ENCODE results near the gene LRRC37B. TPM values are rescaled to one million over a fixed set of nuclear protein-coding genes. Genes with fewer than 3 reads are reported as not detected.

LRRC37B gene
- total and polyA plus RNA-seq, 4 donors = 1.5 to 5.9 (median 4.5) TPM

DNA sequence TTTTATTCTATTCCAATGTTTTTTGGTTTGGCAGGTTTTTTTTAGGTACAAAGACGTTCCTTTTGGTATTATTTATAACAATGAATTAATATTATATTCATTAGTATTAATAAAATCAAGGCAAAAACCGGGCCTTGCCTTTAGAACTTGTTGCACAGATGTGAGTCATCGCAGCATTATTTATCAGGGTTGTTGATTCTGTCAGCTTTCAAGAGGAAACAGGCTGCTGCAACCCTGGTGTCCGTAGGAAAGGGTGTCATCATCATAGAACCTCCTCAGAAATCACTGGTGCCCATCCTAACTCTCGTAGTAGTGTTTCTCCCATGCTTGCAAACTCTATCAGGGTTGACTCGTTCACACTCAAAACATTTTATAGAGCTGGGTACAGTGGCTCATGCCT, 10.2 kb upstream of the LRRC37B start (continued):
- no peak for TF ChIP-seq SP1 (IDR thresholded peaks at IDR 0.05)
- TF ChIP-seq RXRA (IDR thresholded peaks at IDR 0.05) = no peak

DNA sequence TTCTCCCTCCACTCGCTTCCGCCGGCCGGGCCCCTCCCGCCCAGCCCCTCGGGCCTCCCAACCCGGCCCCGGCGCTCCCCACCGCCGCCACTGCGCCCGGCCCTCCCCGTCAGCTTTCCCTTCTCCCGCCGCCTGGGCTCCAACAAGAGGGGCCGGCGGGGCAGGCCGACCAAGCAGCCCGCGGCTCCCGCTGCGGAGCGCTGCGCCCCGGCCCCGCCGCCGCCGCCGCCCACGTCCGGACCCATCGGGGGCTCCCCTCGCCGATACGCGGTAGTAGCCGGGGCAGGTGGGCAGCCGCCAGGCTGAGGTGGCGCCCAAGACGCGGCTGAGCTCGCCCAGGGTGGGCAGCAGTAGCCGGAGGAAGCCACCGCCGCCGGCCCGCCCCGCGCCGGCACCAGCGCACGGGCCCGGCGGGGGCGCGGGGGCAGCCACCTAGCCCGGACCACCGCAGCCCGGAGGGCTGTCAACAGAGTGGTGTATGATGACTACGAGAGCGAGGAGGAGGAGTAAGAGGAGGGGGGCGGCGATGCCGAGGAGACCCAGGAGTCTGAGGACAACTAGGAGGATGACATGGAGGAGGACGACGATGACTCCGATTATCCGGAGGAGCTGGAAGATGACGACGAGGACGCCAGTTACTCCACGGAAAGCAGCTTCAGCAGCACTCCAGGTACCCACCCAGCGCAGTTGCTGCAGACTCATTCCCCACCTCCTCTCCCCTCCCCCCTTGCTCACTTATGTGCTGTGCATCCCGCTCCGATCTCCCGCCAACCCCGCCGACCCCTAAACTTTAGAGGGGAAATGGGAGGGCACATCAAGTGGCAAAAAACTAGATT, 498 bp downstream of the LRRC37B start:
- TF ChIP-seq RAD21 (IDR thresholded peaks at IDR 0.05) = no peak
- no peak for TF ChIP-seq YY1 (IDR thresholded peaks at IDR 0.05)
- TF ChIP-seq HNF4A (conservative IDR thresholded peaks at IDR 0.05) = no peak
- TF ChIP-seq, protein P1, sequence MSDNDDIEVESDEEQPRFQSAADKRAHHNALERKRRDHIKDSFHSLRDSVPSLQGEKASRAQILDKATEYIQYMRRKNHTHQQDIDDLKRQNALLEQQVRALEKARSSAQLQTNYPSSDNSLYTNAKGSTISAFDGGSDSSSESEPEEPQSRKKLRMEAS (IDR thresholded peaks at IDR 0.05) = no peak
- TF ChIP-seq FOXA1 (IDR thresholded peaks at IDR 0.05) = no peak
- no peak for TF ChIP-seq JUND (IDR thresholded peaks at IDR 0.05)
- TF ChIP-seq RXRA (IDR thresholded peaks at IDR 0.05) = no peak
- no peak for TF ChIP-seq SP1 (IDR thresholded peaks at IDR 0.05)
- TF ChIP-seq FOXA2 (IDR thresholded peaks at IDR 0.05) = no peak
- TF ChIP-seq, protein P2, sequence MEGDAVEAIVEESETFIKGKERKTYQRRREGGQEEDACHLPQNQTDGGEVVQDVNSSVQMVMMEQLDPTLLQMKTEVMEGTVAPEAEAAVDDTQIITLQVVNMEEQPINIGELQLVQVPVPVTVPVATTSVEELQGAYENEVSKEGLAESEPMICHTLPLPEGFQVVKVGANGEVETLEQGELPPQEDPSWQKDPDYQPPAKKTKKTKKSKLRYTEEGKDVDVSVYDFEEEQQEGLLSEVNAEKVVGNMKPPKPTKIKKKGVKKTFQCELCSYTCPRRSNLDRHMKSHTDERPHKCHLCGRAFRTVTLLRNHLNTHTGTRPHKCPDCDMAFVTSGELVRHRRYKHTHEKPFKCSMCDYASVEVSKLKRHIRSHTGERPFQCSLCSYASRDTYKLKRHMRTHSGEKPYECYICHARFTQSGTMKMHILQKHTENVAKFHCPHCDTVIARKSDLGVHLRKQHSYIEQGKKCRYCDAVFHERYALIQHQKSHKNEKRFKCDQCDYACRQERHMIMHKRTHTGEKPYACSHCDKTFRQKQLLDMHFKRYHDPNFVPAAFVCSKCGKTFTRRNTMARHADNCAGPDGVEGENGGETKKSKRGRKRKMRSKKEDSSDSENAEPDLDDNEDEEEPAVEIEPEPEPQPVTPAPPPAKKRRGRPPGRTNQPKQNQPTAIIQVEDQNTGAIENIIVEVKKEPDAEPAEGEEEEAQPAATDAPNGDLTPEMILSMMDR (IDR thresholded peaks at IDR 0.05; ENCODE audit: low read depth, low read length, missing input control) = no peak
- no peak for TF ChIP-seq HNF4G (IDR thresholded peaks at IDR 0.05)
- TF ChIP-seq TAF1 (conservative IDR thresholded peaks at IDR 0.05) = no peak
- TF ChIP-seq, protein P3, sequence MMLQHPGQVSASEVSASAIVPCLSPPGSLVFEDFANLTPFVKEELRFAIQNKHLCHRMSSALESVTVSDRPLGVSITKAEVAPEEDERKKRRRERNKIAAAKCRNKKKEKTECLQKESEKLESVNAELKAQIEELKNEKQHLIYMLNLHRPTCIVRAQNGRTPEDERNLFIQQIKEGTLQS (IDR thresholded peaks at IDR 0.05) = no peak
- TF ChIP-seq, protein P4, sequence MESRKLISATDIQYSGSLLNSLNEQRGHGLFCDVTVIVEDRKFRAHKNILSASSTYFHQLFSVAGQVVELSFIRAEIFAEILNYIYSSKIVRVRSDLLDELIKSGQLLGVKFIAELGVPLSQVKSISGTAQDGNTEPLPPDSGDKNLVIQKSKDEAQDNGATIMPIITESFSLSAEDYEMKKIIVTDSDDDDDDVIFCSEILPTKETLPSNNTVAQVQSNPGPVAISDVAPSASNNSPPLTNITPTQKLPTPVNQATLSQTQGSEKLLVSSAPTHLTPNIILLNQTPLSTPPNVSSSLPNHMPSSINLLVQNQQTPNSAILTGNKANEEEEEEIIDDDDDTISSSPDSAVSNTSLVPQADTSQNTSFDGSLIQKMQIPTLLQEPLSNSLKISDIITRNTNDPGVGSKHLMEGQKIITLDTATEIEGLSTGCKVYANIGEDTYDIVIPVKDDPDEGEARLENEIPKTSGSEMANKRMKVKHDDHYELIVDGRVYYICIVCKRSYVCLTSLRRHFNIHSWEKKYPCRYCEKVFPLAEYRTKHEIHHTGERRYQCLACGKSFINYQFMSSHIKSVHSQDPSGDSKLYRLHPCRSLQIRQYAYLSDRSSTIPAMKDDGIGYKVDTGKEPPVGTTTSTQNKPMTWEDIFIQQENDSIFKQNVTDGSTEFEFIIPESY (IDR thresholded peaks at IDR 0.05) = no peak
- TF ChIP-seq GABPA (IDR thresholded peaks at IDR 0.05 in 1 of 2, conservative IDR thresholded peaks at IDR 0.05 in 1 of 2) = no peak
- TF ChIP-seq, protein P5, sequence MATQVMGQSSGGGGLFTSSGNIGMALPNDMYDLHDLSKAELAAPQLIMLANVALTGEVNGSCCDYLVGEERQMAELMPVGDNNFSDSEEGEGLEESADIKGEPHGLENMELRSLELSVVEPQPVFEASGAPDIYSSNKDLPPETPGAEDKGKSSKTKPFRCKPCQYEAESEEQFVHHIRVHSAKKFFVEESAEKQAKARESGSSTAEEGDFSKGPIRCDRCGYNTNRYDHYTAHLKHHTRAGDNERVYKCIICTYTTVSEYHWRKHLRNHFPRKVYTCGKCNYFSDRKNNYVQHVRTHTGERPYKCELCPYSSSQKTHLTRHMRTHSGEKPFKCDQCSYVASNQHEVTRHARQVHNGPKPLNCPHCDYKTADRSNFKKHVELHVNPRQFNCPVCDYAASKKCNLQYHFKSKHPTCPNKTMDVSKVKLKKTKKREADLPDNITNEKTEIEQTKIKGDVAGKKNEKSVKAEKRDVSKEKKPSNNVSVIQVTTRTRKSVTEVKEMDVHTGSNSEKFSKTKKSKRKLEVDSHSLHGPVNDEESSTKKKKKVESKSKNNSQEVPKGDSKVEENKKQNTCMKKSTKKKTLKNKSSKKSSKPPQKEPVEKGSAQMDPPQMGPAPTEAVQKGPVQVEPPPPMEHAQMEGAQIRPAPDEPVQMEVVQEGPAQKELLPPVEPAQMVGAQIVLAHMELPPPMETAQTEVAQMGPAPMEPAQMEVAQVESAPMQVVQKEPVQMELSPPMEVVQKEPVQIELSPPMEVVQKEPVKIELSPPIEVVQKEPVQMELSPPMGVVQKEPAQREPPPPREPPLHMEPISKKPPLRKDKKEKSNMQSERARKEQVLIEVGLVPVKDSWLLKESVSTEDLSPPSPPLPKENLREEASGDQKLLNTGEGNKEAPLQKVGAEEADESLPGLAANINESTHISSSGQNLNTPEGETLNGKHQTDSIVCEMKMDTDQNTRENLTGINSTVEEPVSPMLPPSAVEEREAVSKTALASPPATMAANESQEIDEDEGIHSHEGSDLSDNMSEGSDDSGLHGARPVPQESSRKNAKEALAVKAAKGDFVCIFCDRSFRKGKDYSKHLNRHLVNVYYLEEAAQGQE (IDR thresholded peaks at IDR 0.05) = no peak
- no peak for TF ChIP-seq EGR1 (IDR thresholded peaks at IDR 0.05; ENCODE audit: low read depth in 2 of 2)
- peak overlapping the region; percentile 55 to 82 (median 71) for H3K4me3 ChIP-seq (ENCODE audit: low read depth in 1 of 3, low read length in 3 of 3)
- H3K4me1 ChIP-seq (ENCODE audit: control insufficient read depth in 4 of 4, insufficient read depth in 4 of 4, low read length in 3 of 4) = peaks cover 0 to 11% (median 10%) of the 10 kb centered on the region in 4 donors
- peak overlapping the region; percentile 8 to 18 for H3K9ac ChIP-seq (ENCODE audit: low read depth in 1 of 2, low read length in 2 of 2)
- DNase-seq (ENCODE audit: low spot score) = peak; percentile 54
- WGBS = under 1% methylated on average over 80 of the region's 80 CpGs
- H3K27ac ChIP-seq (ENCODE audit: low read depth in 1 of 2, low read length in 2 of 2) = peak overlapping the region in 1 of 2 donors; percentile 28
- no peaks in the 10 kb centered on the region for H3K27me3 ChIP-seq (ENCODE audit: control insufficient read depth in 4 of 4, insufficient read depth in 4 of 4, low read length in 3 of 4)
- H3K9me3 ChIP-seq (ENCODE audit: control insufficient read depth in 4 of 4, low read length in 3 of 4) = no peaks in the 10 kb centered on the region
- no peaks in the 10 kb centered on the region for H3K36me3 ChIP-seq (ENCODE audit: control insufficient read depth in 4 of 4, insufficient read depth in 3 of 4, low read depth in 1 of 4, low read length in 3 of 4)
